ENCODE data around the gene IMPDH1.
A peak's percentile ranks its signal among the peaks of the same experiment; 100 is the strongest.

Gene IMPDH1

GRCh38 chr7:128352153-128352537, 57.6 kb downstream of the IMPDH1 start:
- Histone ChIP-seq H3K36me3 (ENCODE audit: control insufficient read depth in 1 of 2, insufficient read depth in 2 of 2, low read length in 2 of 2) (no peaks in the 10 kb centered on the region), H3K4me1 (ENCODE audit: control insufficient read depth in 1 of 2, insufficient read depth in 2 of 2, low read length in 2 of 2) (no peaks in the 10 kb centered on the region), H3K27ac (ENCODE audit: low read depth, low read length) (no peak overlapping the region), H3K4me3 (ENCODE audit: low read depth in 1 of 2, low read length in 2 of 2) (no peak overlapping the region), H3K9me3 (ENCODE audit: control insufficient read depth in 1 of 2, low read length in 2 of 2) (no peaks in the 10 kb centered on the region), H3K9ac (ENCODE audit: low read depth in 1 of 2, low read length in 2 of 2) (no peak overlapping the region), H3K27me3 (ENCODE audit: control insufficient read depth in 1 of 2, insufficient read depth in 2 of 2, low read length in 2 of 2) (peaks cover 22 to 34% of the 10 kb centered on the region in 2 donors)

GRCh38 chr7:128351296-128352152, 58.3 kb downstream of the IMPDH1 start:
- Histone ChIP-seq H3K36me3 (ENCODE audit: control insufficient read depth in 1 of 2, insufficient read depth in 2 of 2, low read length in 2 of 2) (no peaks in the 10 kb centered on the region), H3K9me3 (ENCODE audit: control insufficient read depth in 1 of 2, low read length in 2 of 2) (no peaks in the 10 kb centered on the region), H3K4me1 (ENCODE audit: control insufficient read depth in 1 of 2, insufficient read depth in 2 of 2, low read length in 2 of 2) (no peaks in the 10 kb centered on the region), H3K9ac (ENCODE audit: low read depth in 1 of 2, low read length in 2 of 2) (no peak overlapping the region), H3K27me3 (ENCODE audit: control insufficient read depth in 1 of 2, insufficient read depth in 2 of 2, low read length in 2 of 2) (peaks cover 22 to 34% of the 10 kb centered on the region in 2 donors), H3K27ac (ENCODE audit: low read depth, low read length) (no peak overlapping the region), H3K4me3 (ENCODE audit: low read depth in 1 of 2, low read length in 2 of 2) (peak overlapping the region; percentile 3 to 10)

GRCh38 chr7:128350708-128351295, 59.0 kb downstream of the IMPDH1 start:
- no peak overlapping the region for H3K9ac ChIP-seq (ENCODE audit: low read depth in 1 of 2, low read length in 2 of 2)
- no peak overlapping the region for H3K4me3 ChIP-seq (ENCODE audit: low read depth in 1 of 2, low read length in 2 of 2)
- no peaks in the 10 kb centered on the region for H3K36me3 ChIP-seq (ENCODE audit: control insufficient read depth in 1 of 2, insufficient read depth in 2 of 2, low read length in 2 of 2)
- H3K27ac ChIP-seq (ENCODE audit: low read depth, low read length) = no peak overlapping the region
- H3K4me1 ChIP-seq (ENCODE audit: control insufficient read depth in 1 of 2, insufficient read depth in 2 of 2, low read length in 2 of 2) = no peaks in the 10 kb centered on the region
- H3K27me3 ChIP-seq (ENCODE audit: control insufficient read depth in 1 of 2, insufficient read depth in 2 of 2, low read length in 2 of 2) = peaks cover 22 to 34% of the 10 kb centered on the region in 2 donors
- H3K9me3 ChIP-seq (ENCODE audit: control insufficient read depth in 1 of 2, low read length in 2 of 2) = no peaks in the 10 kb centered on the region

- H3K4me1 ChIP-seq (ENCODE audit: control insufficient read depth in 1 of 2, insufficient read depth in 2 of 2, low read length in 2 of 2) = no peaks in the 10 kb centered on the region
- no peaks in the 10 kb centered on the region for H3K9me3 ChIP-seq (ENCODE audit: control insufficient read depth in 1 of 2, low read length in 2 of 2)
- no peak overlapping the region for H3K9ac ChIP-seq (ENCODE audit: low read depth in 1 of 2, low read length in 2 of 2)
- H3K27ac ChIP-seq (ENCODE audit: low read depth, low read length) = no peak overlapping the region
- no peaks in the 10 kb centered on the region for H3K36me3 ChIP-seq (ENCODE audit: control insufficient read depth in 1 of 2, insufficient read depth in 2 of 2, low read length in 2 of 2)
- peaks cover 22 to 32% of the 10 kb centered on the region in 2 donors for H3K27me3 ChIP-seq (ENCODE audit: control insufficient read depth in 1 of 2, insufficient read depth in 2 of 2, low read length in 2 of 2)
- no peak overlapping the region for H3K4me3 ChIP-seq (ENCODE audit: low read depth in 1 of 2, low read length in 2 of 2)
These were observed 60.3 kb downstream of the IMPDH1 start for GRCh38 chr7:128349466-128349825.

- peaks cover 3 to 4% of the 10 kb centered on the region in 2 donors for H3K4me1 ChIP-seq (ENCODE audit: control insufficient read depth in 1 of 2, insufficient read depth in 2 of 2, low read length in 2 of 2)
- H3K9me3 ChIP-seq (ENCODE audit: control insufficient read depth in 1 of 2, low read length in 2 of 2) = no peaks in the 10 kb centered on the region
- no peaks in the 10 kb centered on the region for H3K36me3 ChIP-seq (ENCODE audit: control insufficient read depth in 1 of 2, insufficient read depth in 2 of 2, low read length in 2 of 2)
- no peak overlapping the region for H3K27ac ChIP-seq (ENCODE audit: low read depth, low read length)
- H3K9ac ChIP-seq (ENCODE audit: low read depth in 1 of 2, low read length in 2 of 2) = no peak overlapping the region
- no peak overlapping the region for H3K4me3 ChIP-seq (ENCODE audit: low read depth in 1 of 2, low read length in 2 of 2)
- peaks cover 15 to 17% of the 10 kb centered on the region in 2 donors for H3K27me3 ChIP-seq (ENCODE audit: control insufficient read depth in 1 of 2, insufficient read depth in 2 of 2, low read length in 2 of 2)
These were observed 62.1 kb downstream of the IMPDH1 start for GRCh38 chr7:128347647-128348097.

DNA sequence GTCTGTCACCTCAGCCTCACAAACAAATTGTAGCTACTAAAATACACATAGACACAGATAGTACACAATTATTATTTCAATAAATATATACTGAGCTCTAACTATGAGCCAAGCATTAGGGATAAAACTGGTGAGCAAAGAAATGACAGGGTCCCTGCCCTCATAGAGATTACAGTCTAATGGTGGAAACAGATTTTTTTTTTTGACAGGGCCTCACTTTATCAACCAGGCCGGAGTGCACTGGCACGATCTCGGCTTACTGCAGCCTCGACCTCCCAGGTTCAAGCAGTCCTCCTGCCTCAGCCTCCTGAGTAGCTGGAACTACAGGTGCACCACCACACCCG, 65.4 kb downstream of the IMPDH1 start:
- Histone ChIP-seq H3K36me3 (ENCODE audit: control insufficient read depth in 1 of 2, insufficient read depth in 2 of 2, low read length in 2 of 2) (peaks cover 0 to 7% of the 10 kb centered on the region in 2 donors), H3K4me1 (ENCODE audit: control insufficient read depth in 1 of 2, insufficient read depth in 2 of 2, low read length in 2 of 2) (peaks cover 8 to 13% of the 10 kb centered on the region in 2 donors), H3K9me3 (ENCODE audit: control insufficient read depth in 1 of 2, low read length in 2 of 2) (no peaks in the 10 kb centered on the region), H3K4me3 (ENCODE audit: low read depth in 1 of 2, low read length in 2 of 2) (no peak overlapping the region), H3K9ac (ENCODE audit: low read depth in 1 of 2, low read length in 2 of 2) (no peak overlapping the region), H3K27me3 (ENCODE audit: control insufficient read depth in 1 of 2, insufficient read depth in 2 of 2, low read length in 2 of 2) (peaks cover 0 to 2% of the 10 kb centered on the region in 2 donors), H3K27ac (ENCODE audit: low read depth, low read length) (no peak overlapping the region)

- H3K4me3 ChIP-seq (ENCODE audit: low read depth in 1 of 2, low read length in 2 of 2) = peak within 1 kb of the TSS; percentile 94 to 96
- H3K27ac ChIP-seq (ENCODE audit: low read depth, low read length) = peak within 1 kb of the TSS; percentile 87
- peaks cover 8 to 13% of the 10 kb centered on the region in 2 donors for H3K4me1 ChIP-seq (ENCODE audit: control insufficient read depth in 1 of 2, insufficient read depth in 2 of 2, low read length in 2 of 2)
- no peaks in the 10 kb centered on the region for H3K9me3 ChIP-seq (ENCODE audit: control insufficient read depth in 1 of 2, low read length in 2 of 2)
- H3K27me3 ChIP-seq (ENCODE audit: control insufficient read depth in 1 of 2, insufficient read depth in 2 of 2, low read length in 2 of 2) = no peaks in the 10 kb centered on the region
- peaks cover 0 to 13% of the 10 kb centered on the region in 2 donors for H3K36me3 ChIP-seq (ENCODE audit: control insufficient read depth in 1 of 2, insufficient read depth in 2 of 2, low read length in 2 of 2)
- peak within 1 kb of the TSS; percentile 73 to 91 for H3K9ac ChIP-seq (ENCODE audit: low read depth in 1 of 2, low read length in 2 of 2)
These were observed 66.0 kb downstream of the IMPDH1 start, which contains the start of gene RBM28 for GRCh38 chr7:128343554-128344430. RBM28 (minus strand) TSS chr7:128343908; CDS start chr7:128343793, 115 bp downstream.
